HG02840 (cell line): ENCODE results near the gene NR4A3.

Source experiments
- ATAC-seq: cut with Tn5 transposase; IDR thresholded peaks from one replicate; pipeline ENCODE4 v1.9.1; 2021; ENCODE audit warnings: mild to moderate bottlenecking, moderate library complexity, moderate number of reproducible peaks; ENCODE audit not compliant: unreplicated experiment, low FRiP score

Gene NR4A3

DNA sequence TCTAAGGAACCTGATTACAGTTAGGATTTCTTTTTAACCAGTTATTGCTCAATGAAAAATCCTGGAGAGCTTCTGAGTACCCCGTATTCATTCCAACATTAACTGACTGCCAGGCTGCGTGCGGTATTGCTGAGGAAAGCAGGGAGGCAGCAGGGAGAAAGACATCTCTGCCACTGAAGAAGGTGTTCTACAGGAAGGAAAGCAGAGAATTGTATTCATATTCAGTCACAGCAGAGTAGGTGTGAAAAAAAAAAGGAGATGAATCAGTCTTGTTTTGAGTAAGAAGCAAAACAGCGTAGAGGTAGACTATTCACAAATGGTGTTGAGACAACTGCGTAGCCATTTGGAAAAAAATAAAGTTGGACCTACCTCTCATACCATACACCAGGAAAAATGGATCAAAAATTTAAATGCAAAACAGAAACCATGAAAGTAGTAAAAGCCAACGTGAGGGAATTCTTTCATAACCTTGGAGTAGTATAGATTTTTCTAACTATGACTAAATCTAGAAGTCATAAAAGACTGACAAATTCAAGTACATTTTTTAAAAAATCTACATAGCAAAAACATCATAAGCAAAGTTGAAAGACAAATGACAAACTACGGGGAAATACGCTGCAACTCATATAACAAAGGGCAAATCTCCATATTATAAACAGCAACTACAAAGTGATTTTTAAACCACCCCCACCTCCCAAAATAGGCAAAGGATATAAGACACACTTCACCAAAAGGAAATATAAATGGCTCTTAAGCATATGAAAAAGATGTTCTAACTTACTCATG, 9.9 kb upstream of the NR4A3 start:
- no peak for ATAC-seq

DNA sequence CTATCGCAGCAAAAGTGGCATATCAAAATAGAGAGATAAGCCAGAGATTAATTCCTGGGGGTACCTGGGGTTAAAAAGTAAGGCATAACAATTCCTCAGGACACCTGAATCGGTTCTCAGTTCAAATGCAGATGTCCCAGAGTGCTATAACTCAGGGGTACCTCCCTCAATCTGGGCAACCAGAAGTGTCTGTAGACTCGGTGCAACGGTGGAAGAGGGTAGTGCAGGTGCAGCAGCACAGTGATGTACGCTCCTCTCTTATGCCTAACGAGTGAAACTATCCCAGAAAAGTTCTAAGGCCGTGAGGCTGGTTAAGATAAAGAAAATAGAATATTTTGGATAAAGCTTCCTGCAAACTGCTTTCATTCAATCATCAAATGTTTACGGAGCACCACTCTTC, 7.9 kb upstream of the NR4A3 start:
- ATAC-seq, result no peak

- ATAC-seq, result no peak
These were observed 7.3 kb upstream of the NR4A3 start for GRCh38 chr9:99814359-99814758.

DNA sequence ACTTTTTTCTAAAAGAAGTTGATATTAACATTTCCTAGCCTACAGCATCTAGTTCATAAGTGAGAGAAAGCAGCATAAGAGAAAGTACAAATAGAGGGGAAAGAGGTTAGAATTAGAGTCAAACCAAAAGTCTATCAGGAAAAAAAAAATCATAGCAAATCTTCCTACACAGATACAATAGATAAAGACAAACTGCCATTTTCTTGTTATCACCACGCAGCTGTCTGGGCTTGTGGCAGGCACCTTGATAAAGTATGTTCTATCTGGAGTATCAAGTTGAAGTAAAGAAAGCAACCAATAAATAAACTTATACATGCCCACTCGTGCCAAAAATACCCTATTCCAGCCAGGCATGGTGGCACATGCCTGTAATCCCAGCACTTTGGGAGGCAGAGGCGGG, 5.3 kb upstream of the NR4A3 start:
- ATAC-seq, result no peak

DNA sequence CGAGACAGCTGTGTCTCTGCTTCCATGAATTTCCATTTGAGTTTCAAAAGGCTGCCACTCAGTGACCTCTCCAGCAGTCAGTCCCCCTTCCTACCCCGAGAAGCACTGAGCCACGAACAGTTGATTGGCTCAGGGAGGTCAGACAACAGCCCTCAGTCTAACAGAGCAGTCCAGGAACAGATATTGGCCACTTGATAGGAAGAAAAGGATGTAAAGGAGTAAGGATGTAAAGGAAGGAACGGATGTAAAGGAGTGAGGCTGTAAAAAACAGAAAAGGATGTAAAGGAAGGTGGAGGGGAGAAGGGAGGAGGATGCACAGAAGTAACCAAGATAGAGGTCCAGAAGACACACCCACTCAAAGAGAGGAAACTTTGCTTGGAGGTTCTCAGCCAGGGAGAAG, 3.2 kb upstream of the NR4A3 start:
- no peak for ATAC-seq

DNA sequence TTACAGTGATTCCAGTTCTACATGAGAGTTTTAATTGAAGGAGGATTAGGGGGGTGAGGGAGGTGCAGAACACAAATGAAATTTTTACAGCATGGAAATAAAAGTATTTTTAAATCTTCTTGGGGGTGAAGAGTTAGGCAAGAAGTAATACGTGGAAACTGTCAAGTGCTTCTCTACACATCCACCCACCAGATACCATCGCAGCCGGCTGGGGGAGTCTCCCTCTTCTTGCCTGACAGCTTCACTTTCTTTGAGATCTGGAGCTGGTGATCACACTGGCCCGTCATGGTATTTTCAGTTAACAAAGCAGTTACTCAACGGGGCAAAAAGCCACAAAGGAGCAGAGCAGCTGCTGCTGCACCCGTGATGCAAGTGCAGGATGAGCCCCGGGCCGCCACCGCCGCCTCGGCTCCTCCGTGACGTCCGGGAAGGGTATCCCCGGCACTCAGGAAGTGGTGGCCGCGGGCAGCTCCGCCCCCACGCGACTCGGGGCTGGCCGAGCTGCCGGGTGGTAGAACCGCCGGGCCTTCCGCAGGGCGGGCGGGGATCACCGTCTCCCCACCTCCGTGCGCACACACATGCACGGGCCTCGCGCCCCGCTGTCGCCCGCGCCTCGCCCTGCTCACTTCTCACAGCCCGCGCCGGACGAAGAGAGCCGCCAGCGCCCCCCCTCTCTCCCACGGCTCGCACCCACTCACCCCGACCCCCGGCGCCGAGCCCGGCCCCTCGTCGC, 2.4 kb upstream of the NR4A3 start:
- ATAC-seq, result peak; percentile 44

DNA sequence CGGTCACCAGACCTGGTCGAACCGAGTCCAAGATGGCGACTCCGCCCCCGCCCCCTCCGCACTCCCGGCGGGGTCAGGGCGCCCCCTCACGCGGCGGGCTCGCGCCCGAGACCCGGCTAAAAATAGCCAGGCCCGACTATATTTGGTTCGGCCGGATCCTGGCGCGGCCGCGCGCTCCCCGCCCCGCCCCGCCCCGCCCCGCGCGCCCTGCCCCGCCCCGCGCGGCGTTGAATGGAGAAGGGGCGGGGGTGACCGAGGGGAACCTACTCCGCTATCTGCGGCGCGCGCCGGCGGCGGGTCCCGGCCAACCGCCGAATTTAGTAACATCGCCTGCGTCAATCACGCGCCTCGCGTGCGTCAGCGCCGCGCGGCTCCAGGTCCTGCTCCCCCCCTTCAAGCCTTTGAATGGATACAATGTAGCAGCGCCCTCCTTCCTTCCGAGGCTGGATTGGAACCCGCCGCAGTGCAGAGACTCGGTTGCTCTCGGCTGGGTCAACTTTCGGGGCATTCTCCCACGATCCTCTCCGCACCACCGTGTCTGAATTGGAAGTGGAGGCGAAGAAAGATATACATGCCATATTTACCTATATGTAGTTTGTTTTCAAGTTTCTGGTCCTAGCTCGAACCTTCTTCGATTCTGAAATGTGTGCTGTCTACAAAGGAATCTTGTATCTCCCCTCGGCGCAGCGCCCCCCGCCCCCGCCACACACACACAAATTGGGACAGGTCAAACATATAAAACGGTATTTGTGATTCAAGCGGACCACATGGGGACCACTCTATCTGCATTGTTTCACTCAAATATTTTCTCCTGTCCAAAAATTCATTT, 1.6 kb upstream of the NR4A3 start:
- ATAC-seq, result peak; percentile 49

DNA sequence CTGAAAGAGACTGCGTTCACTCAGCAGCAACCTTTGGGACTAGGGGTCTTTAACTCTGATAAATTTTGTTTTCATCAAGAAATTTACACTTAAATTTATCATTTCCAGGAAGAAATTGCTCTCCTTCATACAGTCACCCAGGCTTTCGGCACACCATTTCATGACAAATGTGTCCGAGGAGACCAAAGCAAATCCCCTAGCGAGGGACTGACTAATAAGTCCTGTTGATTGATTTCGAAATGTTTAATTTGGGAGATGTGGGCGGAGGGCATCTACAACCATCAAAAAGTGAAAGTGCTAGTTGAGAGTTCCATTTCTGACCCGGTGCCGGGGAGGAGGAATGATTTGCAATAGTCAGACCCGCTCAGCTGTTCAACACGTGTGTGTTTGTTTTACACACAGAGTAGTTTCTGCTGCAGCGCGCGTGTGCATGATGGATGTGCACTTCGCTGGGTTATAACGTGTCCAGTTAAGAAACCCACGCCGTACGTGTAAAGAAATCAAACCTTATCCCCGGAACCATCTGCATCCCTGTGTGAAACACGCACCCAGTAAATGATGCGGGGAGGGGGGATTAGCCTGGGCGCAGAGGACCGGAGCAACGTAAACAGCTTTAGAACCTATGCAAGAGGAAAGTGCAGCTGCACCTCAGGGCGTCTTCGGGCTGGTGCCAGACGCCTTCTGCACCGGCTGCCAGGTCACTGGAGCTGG, 845 bp upstream of the NR4A3 start:
- peak; percentile 2 for ATAC-seq

GRCh38 chr9:99822109-99822805, 572 bp downstream of the NR4A3 start:
- no peak for ATAC-seq

DNA sequence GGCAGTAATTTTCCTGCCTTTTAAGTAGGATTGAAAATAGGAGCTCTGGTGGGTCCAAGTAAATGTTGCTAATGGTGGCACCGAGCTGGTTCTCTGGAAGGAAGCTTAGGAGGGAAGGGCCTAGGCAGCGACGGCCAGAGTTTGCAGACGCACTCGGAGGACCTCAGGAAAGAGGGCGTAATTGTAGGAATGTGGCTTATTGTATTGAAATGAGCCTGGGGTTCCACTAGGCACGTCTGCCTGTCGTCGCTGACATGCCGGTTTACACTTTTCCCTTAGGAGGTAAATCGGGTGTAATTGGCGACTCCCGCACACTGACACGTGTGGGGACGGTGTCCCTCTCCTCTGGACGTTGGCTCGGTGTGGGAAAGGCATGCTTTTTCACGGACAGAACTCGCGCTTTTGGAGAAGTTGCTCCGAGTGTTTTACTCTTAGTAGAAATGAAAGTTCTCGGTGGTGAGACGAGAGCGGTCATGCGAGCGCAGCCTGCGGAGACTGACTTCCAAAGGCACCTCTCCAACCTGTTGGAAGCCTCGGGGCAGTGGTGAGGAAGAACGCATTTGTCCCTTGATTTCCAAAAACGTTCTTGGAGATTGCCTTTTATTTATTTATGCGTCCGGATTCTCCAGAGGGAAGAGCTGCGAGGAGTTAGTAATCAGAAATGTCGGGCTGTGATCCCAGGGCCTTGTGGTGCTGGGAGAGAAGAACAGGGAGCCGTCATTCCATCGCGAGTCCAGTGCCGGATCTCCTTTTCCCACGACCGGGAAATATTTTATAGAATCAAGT, 1.3 kb downstream of the NR4A3 start:
- no peak for ATAC-seq

- no peak for ATAC-seq
These were observed 2.1 kb downstream of the NR4A3 start for GRCh38 chr9:99823681-99824377.

DNA sequence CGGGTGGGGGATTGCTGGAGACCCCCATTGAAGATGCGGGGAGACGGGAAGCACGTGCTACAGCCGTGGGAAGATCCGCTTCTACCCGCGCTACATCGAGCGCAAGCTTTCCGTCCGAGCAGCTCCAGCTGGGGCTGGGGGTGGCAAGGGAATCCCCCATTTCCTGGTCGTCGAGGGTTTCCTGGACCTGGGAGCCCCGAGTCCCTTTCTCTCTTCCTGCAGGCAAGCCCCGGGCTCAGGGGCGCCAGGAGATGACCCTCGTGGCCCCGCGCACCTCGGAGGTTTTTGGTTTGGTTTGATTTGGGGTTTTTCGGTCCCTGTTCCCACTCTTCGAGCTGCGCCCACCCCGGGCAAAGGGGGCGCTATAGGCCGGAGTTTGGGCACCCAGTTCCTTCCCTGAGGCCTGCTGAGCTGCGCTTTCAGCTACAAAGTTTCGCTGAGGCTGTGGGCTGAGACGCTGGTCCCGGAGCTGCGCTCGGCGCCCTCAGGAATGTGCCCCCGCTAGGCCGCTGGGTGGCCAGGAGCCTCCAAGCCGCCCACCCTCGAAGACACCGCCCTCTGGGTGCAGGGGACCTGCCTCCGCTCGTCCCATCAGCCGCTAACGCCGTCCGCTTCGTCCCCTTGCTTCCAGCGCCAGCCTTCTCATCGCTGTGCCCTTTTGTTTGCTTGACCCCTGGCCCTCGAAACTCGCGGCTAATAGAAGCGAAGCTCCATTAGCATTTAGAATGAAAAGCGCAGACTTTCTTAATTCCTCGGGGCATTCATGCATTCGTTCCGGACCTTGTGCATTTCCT, 2.9 kb downstream of the NR4A3 start:
- no peak for ATAC-seq

GRCh38 chr9:99825172-99826046, 3.7 kb downstream of the NR4A3 start:
- ATAC-seq, result no peak

GRCh38 chr9:99826579-99826978, 4.9 kb downstream of the NR4A3 start:
- ATAC-seq, result no peak

DNA sequence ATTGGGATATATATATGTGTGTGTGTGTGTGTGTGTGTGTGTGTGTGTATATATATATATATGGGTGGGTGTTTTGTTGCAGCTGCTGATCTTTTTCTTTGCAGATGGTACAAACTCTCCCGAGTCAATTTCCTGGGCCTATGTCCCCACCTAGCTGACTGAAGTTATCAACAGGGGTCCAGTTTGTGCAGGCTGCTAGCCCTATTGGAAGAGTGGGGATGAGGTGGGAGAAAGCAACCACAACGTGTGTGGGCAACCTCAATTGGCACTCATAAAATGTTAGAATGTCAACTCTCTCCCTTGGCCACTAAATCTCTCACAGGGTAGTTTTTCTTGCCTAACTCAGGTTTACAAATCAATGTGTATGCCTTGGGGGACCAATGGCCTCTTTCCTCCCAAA, 5.6 kb downstream of the NR4A3 start:
- no peak for ATAC-seq

DNA sequence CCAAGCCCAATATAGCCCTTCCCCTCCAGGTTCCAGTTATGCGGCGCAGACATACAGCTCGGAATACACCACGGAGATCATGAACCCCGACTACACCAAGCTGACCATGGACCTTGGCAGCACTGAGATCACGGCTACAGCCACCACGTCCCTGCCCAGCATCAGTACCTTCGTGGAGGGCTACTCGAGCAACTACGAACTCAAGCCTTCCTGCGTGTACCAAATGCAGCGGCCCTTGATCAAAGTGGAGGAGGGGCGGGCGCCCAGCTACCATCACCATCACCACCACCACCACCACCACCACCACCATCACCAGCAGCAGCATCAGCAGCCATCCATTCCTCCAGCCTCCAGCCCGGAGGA, 6.3 kb downstream of the NR4A3 start:
- no peak for ATAC-seq
